SU-DHL-6 (cell line): ENCODE measurements around the gene KDM3B.

Experiments used
- H2AFZ ChIP-seq: fragments of 200-600 bp; sonication (generic); 2 replicates; pipeline ENCODE4 v1.6.1; 2014; ENCODE audit warnings: low read depth, mild to moderate bottlenecking, moderate library complexity, mixed read lengths, antibody characterized with exemption, low read length; ENCODE audit not compliant: severe bottlenecking
- H3F3A ChIP-seq: fragments of 200-600 bp; shearing (Covaris generic); 2 replicates; pipeline ENCODE4 v1.6.0; 2016; ENCODE audit warnings: antibody characterized with exemption, mild to moderate bottlenecking; ENCODE audit not compliant: insufficient read depth
- H3K27ac ChIP-seq: fragments of 200-600 bp; sonication (generic); 2 replicates; pipeline ENCODE4 v1.5.1; 2016; ENCODE audit warnings: low read depth, mild to moderate bottlenecking, low read length, moderate library complexity, mixed read lengths
- H3K27me3 ChIP-seq: fragments of 200-600 bp; sonication (generic), shearing (Covaris generic); 2 replicates; pipeline ENCODE4 v1.6.0; 2014; ENCODE audit warnings: mild to moderate bottlenecking, low read length
- H3K36me3 ChIP-seq: fragments of 200-600 bp; sonication (generic); 2 replicates; pipeline ENCODE4 v1.6.1; 2014; ENCODE audit warnings: mild to moderate bottlenecking, low read length, mixed read lengths
- H3K4me2 ChIP-seq: fragments of 300-600, 200-600 bp; shearing (Covaris generic), sonication (generic); 2 replicates; pipeline ENCODE4 v1.6.0; 2014; ENCODE audit warnings: low read length, low read depth, mild to moderate bottlenecking; ENCODE audit not compliant: poor library complexity, severe bottlenecking
- H3K4me3 ChIP-seq: fragments of 200-600 bp; sonication (generic); 2 replicates; pipeline ENCODE4 v1.5.1; 2014; ENCODE audit warnings: antibody characterized with exemption, low read length, mild to moderate bottlenecking, mixed read lengths; ENCODE audit not compliant: insufficient read depth, poor library complexity, severe bottlenecking
- H3K79me2 ChIP-seq: fragments of 200-600 bp; sonication (generic); 2 replicates; pipeline ENCODE4 v1.6.1; 2014; ENCODE audit warnings: mild to moderate bottlenecking, low read length, moderate library complexity; ENCODE audit not compliant: insufficient read depth
- H3K9ac ChIP-seq: fragments of 200-600 bp; sonication (generic); 2 replicates; pipeline ENCODE4 v1.7.0; 2014; ENCODE audit warnings: mild to moderate bottlenecking, low read length
- H3K9me2 ChIP-seq: fragments of 200-600 bp; sonication (generic); replicated peaks from 2 replicates; pipeline ENCODE4 v1.6.1; 2014; ENCODE audit warnings: low read length; ENCODE audit not compliant: insufficient read depth
- H3K9me3 ChIP-seq: fragments of 200-600 bp; sonication (generic); 2 replicates; pipeline ENCODE4 v1.6.1; 2014; ENCODE audit warnings: low read length, mixed read lengths; ENCODE audit not compliant: insufficient read depth
- H4K20me1 ChIP-seq: fragments of 200-600 bp; sonication (generic); 2 replicates; pipeline ENCODE4 v1.6.1; 2014; ENCODE audit warnings: low read depth, mild to moderate bottlenecking, antibody characterized with exemption, low read length, moderate library complexity, mixed read lengths
- CTCF ChIP-seq: fragments of 200-600 bp; sonication (generic); IDR thresholded peaks from one replicate; pipeline ENCODE4 v1.5.1; 2017; ENCODE audit warnings: antibody characterized with exemption, mild to moderate bottlenecking, low read length, moderate library complexity; ENCODE audit not compliant: insufficient read depth, poor library complexity, severe bottlenecking
- EZH2phosphoT487 ChIP-seq: fragments of 200-600 bp; sonication (generic), shearing (Covaris generic); conservative IDR thresholded peaks from 2 replicates; pipeline ENCODE4 v1.6.1; 2018; ENCODE audit warnings: mild to moderate bottlenecking, antibody characterized with exemption, low read length, moderate library complexity, mixed read lengths

KDM3B gene

GRCh38 chr5:138457531-138458275 is 105.2 kb downstream of the KDM3B start:
- no peak overlapping the region for H3K4me3 ChIP-seq
- no peaks in the 10 kb centered on the region for H3K9me2 ChIP-seq
- H2AFZ ChIP-seq, result no peak overlapping the region
- H3K9me3 ChIP-seq, result no peaks in the 10 kb centered on the region
- H3K36me3 ChIP-seq, result no peaks in the 10 kb centered on the region
- no peak overlapping the region for H3K9ac ChIP-seq
- no peaks in the 10 kb centered on the region for H4K20me1 ChIP-seq
- H3K4me2 ChIP-seq, result no peak overlapping the region
- no peaks in the 10 kb centered on the region for H3K79me2 ChIP-seq
- no peaks in the 10 kb centered on the region for H3F3A ChIP-seq
- no peak for TF ChIP-seq CTCF
- no peak for TF ChIP-seq EZH2phosphoT487
- H3K27me3 ChIP-seq, result no peaks in the 10 kb centered on the region
- no peak overlapping the region for H3K27ac ChIP-seq

- TF ChIP-seq CTCF (no peak), EZH2phosphoT487 (no peak)
- no peaks in the 10 kb centered on the region for H4K20me1 ChIP-seq
These were observed 105.9 kb downstream of the KDM3B start for GRCh38 chr5:138458384-138458783.

GRCh38 chr5:138458856-138459255 is 106.4 kb downstream of the KDM3B start:
- no peak overlapping the region for H3K4me2 ChIP-seq
- H3K27ac ChIP-seq, result no peak overlapping the region
- no peaks in the 10 kb centered on the region for H3F3A ChIP-seq
- H3K9me2 ChIP-seq, result no peaks in the 10 kb centered on the region
- no peaks in the 10 kb centered on the region for H3K79me2 ChIP-seq
- no peaks in the 10 kb centered on the region for H3K36me3 ChIP-seq
- H3K9me3 ChIP-seq, result no peaks in the 10 kb centered on the region
- H4K20me1 ChIP-seq, result no peaks in the 10 kb centered on the region
- H2AFZ ChIP-seq, result peak overlapping the region; percentile 61
- H3K9ac ChIP-seq, result peak overlapping the region; percentile 10; the same call in 1 of the 2 replicates
- H3K4me3 ChIP-seq, result no peak overlapping the region
- TF ChIP-seq CTCF, result no peak
- no peaks in the 10 kb centered on the region for H3K27me3 ChIP-seq

More at GRCh38 chr5:138458384-138458783, 105.9 kb downstream of the KDM3B start:
- no peaks in the 10 kb centered on the region for H3K9me2 ChIP-seq
- H3K4me2 ChIP-seq, result no peak overlapping the region
- H3K9ac ChIP-seq, result 0 out of 2 replicates have a peak overlapping the region, but pooled peaks have one; percentile 10
- no peaks in the 10 kb centered on the region for H3K79me2 ChIP-seq
- no peaks in the 10 kb centered on the region for H3K27me3 ChIP-seq
- H3F3A ChIP-seq, result no peaks in the 10 kb centered on the region
- H2AFZ ChIP-seq, result no peak overlapping the region
- no peak overlapping the region for H3K27ac ChIP-seq
- no peak overlapping the region for H3K4me3 ChIP-seq
- H3K36me3 ChIP-seq, result no peaks in the 10 kb centered on the region
- no peaks in the 10 kb centered on the region for H3K9me3 ChIP-seq
